Measurements from ENCODE around the gene TTLL5.

Gene TTLL5

GRCh38 chr14:75848167-75848913 lies 187.3 kb downstream of the TTLL5 start:
- no peak overlapping the region for H3K4me3 ChIP-seq (replicated peaks; ENCODE audit: insufficient read depth, low read length)
- H3K27me3 ChIP-seq (ENCODE audit: insufficient read depth, poor library complexity, severe bottlenecking): no peaks in the 10 kb centered on the region
- H3K27ac ChIP-seq (replicated peaks): no peak overlapping the region
- no peak for DNase-seq (ENCODE audit: low read depth in 1 of 2, low spot score in 1 of 2)
- TF ChIP-seq CTCF (IDR thresholded peaks at IDR 0.05; ENCODE audit: insufficient read depth, low read length) (no peak), REST (IDR thresholded peaks at IDR 0.05; ENCODE audit: insufficient replicate concordance, low read depth) (no peak), SPI1 (IDR thresholded peaks at IDR 0.05; ENCODE audit: borderline replicate concordance, low read depth) (no peak), GABPA (IDR thresholded peaks at IDR 0.05; ENCODE audit: low read depth) (no peak), POLR2AphosphoS5 (IDR thresholded peaks at IDR 0.05; ENCODE audit: low read depth) (no peak)

- Histone ChIP-seq H3K4me3 (replicated peaks; ENCODE audit: insufficient read depth, low read length) (no peak overlapping the region), H3K27me3 (ENCODE audit: insufficient read depth, poor library complexity, severe bottlenecking) (no peaks in the 10 kb centered on the region), H3K27ac (replicated peaks) (no peak overlapping the region)
- no peak for TF ChIP-seq SPI1 (IDR thresholded peaks at IDR 0.05; ENCODE audit: borderline replicate concordance, low read depth)
- TF ChIP-seq POLR2AphosphoS5 (IDR thresholded peaks at IDR 0.05; ENCODE audit: low read depth): no peak
- TF ChIP-seq REST (IDR thresholded peaks at IDR 0.05; ENCODE audit: insufficient replicate concordance, low read depth): no peak
- TF ChIP-seq GABPA (IDR thresholded peaks at IDR 0.05; ENCODE audit: low read depth): no peak
- TF ChIP-seq CTCF (IDR thresholded peaks at IDR 0.05; ENCODE audit: insufficient read depth, low read length): no peak
- DNase-seq (ENCODE audit: low read depth in 1 of 2, low spot score in 1 of 2): no peak
These were observed 188.4 kb downstream of the TTLL5 start for GRCh38 chr14:75849300-75849895.

- no peak overlapping the region for H3K27ac ChIP-seq (replicated peaks)
- H3K27me3 ChIP-seq (ENCODE audit: insufficient read depth, poor library complexity, severe bottlenecking): no peaks in the 10 kb centered on the region
- H3K4me3 ChIP-seq (replicated peaks; ENCODE audit: insufficient read depth, low read length): no peak overlapping the region
- TF ChIP-seq SPI1 (IDR thresholded peaks at IDR 0.05; ENCODE audit: borderline replicate concordance, low read depth) (no peak), GABPA (IDR thresholded peaks at IDR 0.05; ENCODE audit: low read depth) (no peak), CTCF (IDR thresholded peaks at IDR 0.05; ENCODE audit: insufficient read depth, low read length) (no peak), REST (IDR thresholded peaks at IDR 0.05; ENCODE audit: insufficient replicate concordance, low read depth) (no peak), POLR2AphosphoS5 (IDR thresholded peaks at IDR 0.05; ENCODE audit: low read depth) (no peak)
- DNase-seq (ENCODE audit: low read depth in 1 of 2, low spot score in 1 of 2): no peak
These were observed 190.5 kb downstream of the TTLL5 start for GRCh38 chr14:75851574-75851866.
